PFSK-1 (cell line): Measurements from ENCODE around the gene VOPP1.

Experiments used
- SIN3A ChIP-seq: IDR thresholded peaks from 2 replicates; pipeline ENCODE4 v1.6.1; 2012; ENCODE audit warnings: mild to moderate bottlenecking, low read length, moderate library complexity, borderline replicate concordance; ENCODE audit not compliant: insufficient read depth
- TF ChIP-seq, protein P1 (sequence below), 2 experiments: IDR thresholded peaks; 2 replicates each; pipeline versions ENCODE4 v1.6.1 to v1.8.0; 2011 to 2012; ENCODE audit warnings: low read depth in 2 of 2, low read length in 2 of 2, control low read depth in 1 of 2, inconsistent platforms in 1 of 2, mild to moderate bottlenecking in 1 of 2, moderate library complexity in 1 of 2; ENCODE audit not compliant: insufficient read depth in 1 of 2

DNA sequence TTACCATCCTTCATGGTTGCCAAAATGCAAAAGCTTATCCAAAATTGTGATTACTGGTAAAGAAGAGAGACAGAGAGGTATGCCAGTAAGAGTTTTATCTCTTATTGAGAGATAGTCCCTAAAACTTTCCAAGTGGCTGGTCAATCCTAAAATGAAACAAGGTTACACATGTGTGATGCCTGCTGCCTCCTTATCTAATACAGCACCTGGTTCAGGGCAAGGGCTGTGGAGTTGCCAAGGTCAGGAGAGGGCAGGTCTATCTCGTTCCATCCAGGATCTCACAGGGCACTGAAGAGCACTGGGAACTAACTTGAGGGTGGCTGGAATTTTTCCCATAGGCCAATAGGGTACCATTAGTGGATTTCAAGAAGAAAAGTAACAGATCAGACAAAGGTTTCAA, 18.3 kb downstream of the VOPP1 start:
- TF ChIP-seq SIN3A = no peak
- TF ChIP-seq, protein P1, sequence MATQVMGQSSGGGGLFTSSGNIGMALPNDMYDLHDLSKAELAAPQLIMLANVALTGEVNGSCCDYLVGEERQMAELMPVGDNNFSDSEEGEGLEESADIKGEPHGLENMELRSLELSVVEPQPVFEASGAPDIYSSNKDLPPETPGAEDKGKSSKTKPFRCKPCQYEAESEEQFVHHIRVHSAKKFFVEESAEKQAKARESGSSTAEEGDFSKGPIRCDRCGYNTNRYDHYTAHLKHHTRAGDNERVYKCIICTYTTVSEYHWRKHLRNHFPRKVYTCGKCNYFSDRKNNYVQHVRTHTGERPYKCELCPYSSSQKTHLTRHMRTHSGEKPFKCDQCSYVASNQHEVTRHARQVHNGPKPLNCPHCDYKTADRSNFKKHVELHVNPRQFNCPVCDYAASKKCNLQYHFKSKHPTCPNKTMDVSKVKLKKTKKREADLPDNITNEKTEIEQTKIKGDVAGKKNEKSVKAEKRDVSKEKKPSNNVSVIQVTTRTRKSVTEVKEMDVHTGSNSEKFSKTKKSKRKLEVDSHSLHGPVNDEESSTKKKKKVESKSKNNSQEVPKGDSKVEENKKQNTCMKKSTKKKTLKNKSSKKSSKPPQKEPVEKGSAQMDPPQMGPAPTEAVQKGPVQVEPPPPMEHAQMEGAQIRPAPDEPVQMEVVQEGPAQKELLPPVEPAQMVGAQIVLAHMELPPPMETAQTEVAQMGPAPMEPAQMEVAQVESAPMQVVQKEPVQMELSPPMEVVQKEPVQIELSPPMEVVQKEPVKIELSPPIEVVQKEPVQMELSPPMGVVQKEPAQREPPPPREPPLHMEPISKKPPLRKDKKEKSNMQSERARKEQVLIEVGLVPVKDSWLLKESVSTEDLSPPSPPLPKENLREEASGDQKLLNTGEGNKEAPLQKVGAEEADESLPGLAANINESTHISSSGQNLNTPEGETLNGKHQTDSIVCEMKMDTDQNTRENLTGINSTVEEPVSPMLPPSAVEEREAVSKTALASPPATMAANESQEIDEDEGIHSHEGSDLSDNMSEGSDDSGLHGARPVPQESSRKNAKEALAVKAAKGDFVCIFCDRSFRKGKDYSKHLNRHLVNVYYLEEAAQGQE (IDR thresholded peaks at IDR 0.05; ENCODE audit: insufficient read depth in 1 of 2, low read depth in 2 of 2, low read length in 2 of 2) = no peak
